ENCODE results near the gene ZPBP.
"Not testable (repeated sequence)": the region's sequence is repeated elsewhere in the genome, so short reads cannot be mapped to it uniquely, and the experiment has no call there.

ZPBP gene

GRCh38 chr7:50041165-50041564 lies 51.9 kb downstream of the ZPBP start:
- not testable (repeated sequence) for H2AFZ ChIP-seq (ENCODE audit: low read length, unreplicated experiment); H3K36me3 ChIP-seq (ENCODE audit: insufficient read depth, low read length); H3K27me3 ChIP-seq (ENCODE audit: insufficient read depth, low read length); H3K79me2 ChIP-seq (ENCODE audit: control insufficient read depth, insufficient read depth, low read length, unreplicated experiment); H3K4me1 ChIP-seq (ENCODE audit: control insufficient read depth, insufficient read depth, low read length, unreplicated experiment); H3K4me3 ChIP-seq (ENCODE audit: low read depth, low read length); H3K27ac ChIP-seq (ENCODE audit: low read depth, low read length)

- Histone ChIP-seq H2AFZ (ENCODE audit: low read length, unreplicated experiment) (no peak overlapping the region), H3K4me1 (ENCODE audit: control insufficient read depth, insufficient read depth, low read length, unreplicated experiment) (no peaks in the 10 kb centered on the region), H3K27ac (ENCODE audit: low read depth, low read length) (no peak overlapping the region), H3K36me3 (ENCODE audit: insufficient read depth, low read length) (no peaks in the 10 kb centered on the region), H3K79me2 (ENCODE audit: control insufficient read depth, insufficient read depth, low read length, unreplicated experiment) (no peaks in the 10 kb centered on the region), H3K4me3 (ENCODE audit: low read depth, low read length) (no peak overlapping the region), H3K27me3 (ENCODE audit: insufficient read depth, low read length) (no peaks in the 10 kb centered on the region)
These were observed 56.0 kb downstream of the ZPBP start for GRCh38 chr7:50037086-50037485.

- Histone ChIP-seq H3K4me3 (ENCODE audit: low read depth, low read length) (no peak overlapping the region), H3K27me3 (ENCODE audit: insufficient read depth, low read length) (no peaks in the 10 kb centered on the region), H3K79me2 (ENCODE audit: control insufficient read depth, insufficient read depth, low read length, unreplicated experiment) (no peaks in the 10 kb centered on the region), H3K4me1 (ENCODE audit: control insufficient read depth, insufficient read depth, low read length, unreplicated experiment) (no peaks in the 10 kb centered on the region), H3K27ac (ENCODE audit: low read depth, low read length) (no peak overlapping the region), H2AFZ (ENCODE audit: low read length, unreplicated experiment) (no peak overlapping the region), H3K36me3 (ENCODE audit: insufficient read depth, low read length) (no peaks in the 10 kb centered on the region)
These were observed 70.1 kb downstream of the ZPBP start for GRCh38 chr7:50022991-50023390.

- Histone ChIP-seq H3K36me3 (ENCODE audit: insufficient read depth, low read length) (no peaks in the 10 kb centered on the region), H3K79me2 (ENCODE audit: control insufficient read depth, insufficient read depth, low read length, unreplicated experiment) (no peaks in the 10 kb centered on the region), H3K4me3 (ENCODE audit: low read depth, low read length) (no peak overlapping the region), H2AFZ (ENCODE audit: low read length, unreplicated experiment) (no peak overlapping the region), H3K4me1 (ENCODE audit: control insufficient read depth, insufficient read depth, low read length, unreplicated experiment) (no peaks in the 10 kb centered on the region), H3K27ac (ENCODE audit: low read depth, low read length) (no peak overlapping the region), H3K27me3 (ENCODE audit: insufficient read depth, low read length) (no peaks in the 10 kb centered on the region)
These were observed 70.6 kb downstream of the ZPBP start for GRCh38 chr7:50022451-50022850.

GRCh38 chr7:49995681-49996080 lies 97.4 kb downstream of the ZPBP start:
- Histone ChIP-seq H3K79me2 (ENCODE audit: control insufficient read depth, insufficient read depth, low read length, unreplicated experiment) (no peaks in the 10 kb centered on the region), H3K27ac (ENCODE audit: low read depth, low read length) (no peak overlapping the region), H3K4me1 (ENCODE audit: control insufficient read depth, insufficient read depth, low read length, unreplicated experiment) (no peaks in the 10 kb centered on the region), H2AFZ (ENCODE audit: low read length, unreplicated experiment) (no peak overlapping the region), H3K27me3 (ENCODE audit: insufficient read depth, low read length) (no peaks in the 10 kb centered on the region), H3K4me3 (ENCODE audit: low read depth, low read length) (no peak overlapping the region), H3K36me3 (ENCODE audit: insufficient read depth, low read length) (no peaks in the 10 kb centered on the region)

GRCh38 chr7:49986191-49986590 lies 106.9 kb downstream of the ZPBP start:
- H3K4me3 ChIP-seq (ENCODE audit: low read depth, low read length): no peak overlapping the region
- H3K79me2 ChIP-seq (ENCODE audit: control insufficient read depth, insufficient read depth, low read length, unreplicated experiment): no peaks in the 10 kb centered on the region
- no peak overlapping the region for H3K27ac ChIP-seq (ENCODE audit: low read depth, low read length)
- no peaks in the 10 kb centered on the region for H3K36me3 ChIP-seq (ENCODE audit: insufficient read depth, low read length)
- no peaks in the 10 kb centered on the region for H3K4me1 ChIP-seq (ENCODE audit: control insufficient read depth, insufficient read depth, low read length, unreplicated experiment)
- H3K27me3 ChIP-seq (ENCODE audit: insufficient read depth, low read length): no peaks in the 10 kb centered on the region
- H2AFZ ChIP-seq (ENCODE audit: low read length, unreplicated experiment): no peak overlapping the region

GRCh38 chr7:49980465-49980864 lies 112.6 kb downstream of the ZPBP start:
- H3K4me1 ChIP-seq (ENCODE audit: control insufficient read depth, insufficient read depth, low read length, unreplicated experiment): no peaks in the 10 kb centered on the region
- H3K27ac ChIP-seq (ENCODE audit: low read depth, low read length): no peak overlapping the region
- no peak overlapping the region for H2AFZ ChIP-seq (ENCODE audit: low read length, unreplicated experiment)
- H3K27me3 ChIP-seq (ENCODE audit: insufficient read depth, low read length): no peaks in the 10 kb centered on the region
- no peak overlapping the region for H3K4me3 ChIP-seq (ENCODE audit: low read depth, low read length)
- no peaks in the 10 kb centered on the region for H3K36me3 ChIP-seq (ENCODE audit: insufficient read depth, low read length)
- no peaks in the 10 kb centered on the region for H3K79me2 ChIP-seq (ENCODE audit: control insufficient read depth, insufficient read depth, low read length, unreplicated experiment)

- H2AFZ ChIP-seq (ENCODE audit: low read length, unreplicated experiment): no peak overlapping the region
- no peaks in the 10 kb centered on the region for H3K4me1 ChIP-seq (ENCODE audit: control insufficient read depth, insufficient read depth, low read length, unreplicated experiment)
- no peak overlapping the region for H3K4me3 ChIP-seq (ENCODE audit: low read depth, low read length)
- H3K27ac ChIP-seq (ENCODE audit: low read depth, low read length): no peak overlapping the region
- H3K36me3 ChIP-seq (ENCODE audit: insufficient read depth, low read length): no peaks in the 10 kb centered on the region
- no peaks in the 10 kb centered on the region for H3K79me2 ChIP-seq (ENCODE audit: control insufficient read depth, insufficient read depth, low read length, unreplicated experiment)
- no peaks in the 10 kb centered on the region for H3K27me3 ChIP-seq (ENCODE audit: insufficient read depth, low read length)
These were observed 116.8 kb downstream of the ZPBP start for GRCh38 chr7:49976238-49976637.

GRCh38 chr7:49974035-49974434 lies 119.0 kb downstream of the ZPBP start:
- Histone ChIP-seq H3K27ac (ENCODE audit: low read depth, low read length) (no peak overlapping the region), H3K79me2 (ENCODE audit: control insufficient read depth, insufficient read depth, low read length, unreplicated experiment) (no peaks in the 10 kb centered on the region), H3K36me3 (ENCODE audit: insufficient read depth, low read length) (no peaks in the 10 kb centered on the region), H3K27me3 (ENCODE audit: insufficient read depth, low read length) (no peaks in the 10 kb centered on the region), H3K4me1 (ENCODE audit: control insufficient read depth, insufficient read depth, low read length, unreplicated experiment) (no peaks in the 10 kb centered on the region), H2AFZ (ENCODE audit: low read length, unreplicated experiment) (no peak overlapping the region), H3K4me3 (ENCODE audit: low read depth, low read length) (no peak overlapping the region)

- no peaks in the 10 kb centered on the region for H3K36me3 ChIP-seq (ENCODE audit: insufficient read depth, low read length)
- H2AFZ ChIP-seq (ENCODE audit: low read length, unreplicated experiment): no peak overlapping the region
- no peaks in the 10 kb centered on the region for H3K27me3 ChIP-seq (ENCODE audit: insufficient read depth, low read length)
- H3K79me2 ChIP-seq (ENCODE audit: control insufficient read depth, insufficient read depth, low read length, unreplicated experiment): no peaks in the 10 kb centered on the region
- no peaks in the 10 kb centered on the region for H3K4me1 ChIP-seq (ENCODE audit: control insufficient read depth, insufficient read depth, low read length, unreplicated experiment)
- no peak overlapping the region for H3K4me3 ChIP-seq (ENCODE audit: low read depth, low read length)
- no peak overlapping the region for H3K27ac ChIP-seq (ENCODE audit: low read depth, low read length)
These were observed 155.4 kb downstream of the ZPBP start for GRCh38 chr7:49937608-49938007.

GRCh38 chr7:49931627-49932026 lies 161.4 kb downstream of the ZPBP start:
- Histone ChIP-seq H3K36me3 (ENCODE audit: insufficient read depth, low read length) (no peaks in the 10 kb centered on the region), H3K4me1 (ENCODE audit: control insufficient read depth, insufficient read depth, low read length, unreplicated experiment) (no peaks in the 10 kb centered on the region), H3K4me3 (ENCODE audit: low read depth, low read length) (no peak overlapping the region), H3K79me2 (ENCODE audit: control insufficient read depth, insufficient read depth, low read length, unreplicated experiment) (no peaks in the 10 kb centered on the region), H2AFZ (ENCODE audit: low read length, unreplicated experiment) (no peak overlapping the region), H3K27me3 (ENCODE audit: insufficient read depth, low read length) (no peaks in the 10 kb centered on the region), H3K27ac (ENCODE audit: low read depth, low read length) (no peak overlapping the region)

GRCh38 chr7:49928787-49929186 lies 164.3 kb downstream of the ZPBP start:
- Histone ChIP-seq H3K27me3 (ENCODE audit: insufficient read depth, low read length) (no peaks in the 10 kb centered on the region), H3K79me2 (ENCODE audit: control insufficient read depth, insufficient read depth, low read length, unreplicated experiment) (no peaks in the 10 kb centered on the region), H3K36me3 (ENCODE audit: insufficient read depth, low read length) (no peaks in the 10 kb centered on the region), H3K27ac (ENCODE audit: low read depth, low read length) (no peak overlapping the region), H2AFZ (ENCODE audit: low read length, unreplicated experiment) (no peak overlapping the region), H3K4me3 (ENCODE audit: low read depth, low read length) (no peak overlapping the region), H3K4me1 (ENCODE audit: control insufficient read depth, insufficient read depth, low read length, unreplicated experiment) (no peaks in the 10 kb centered on the region)

All from ACC112 (cell line).